A549 (cell line): Measurements from ENCODE around the gene SARS1. TPM values are rescaled to one million over a fixed set of nuclear protein-coding genes. Genes with fewer than 3 reads are reported as not detected.

Experiments
- ATAC-seq, 2 experiments: fragments of 200-7000 bp in 1 of 2; fragments of >200 bp in 1 of 2; cut with Nextera tagmentation in 1 of 2; cut with Tn5 transposase in 1 of 2; 3 replicates each; pipeline versions ENCODE4 v1.8.0 to v1.9.1; 2018 to 2020; ENCODE audit warnings: mild to moderate bottlenecking in 1 of 2, moderate library complexity in 1 of 2
- CTCF ChIA-PET: fragments of 300-600 bp; sonication (Branson Sonifier 250); formaldehyde crosslinking; extraction: SDS; loops from one replicate; lab custom pipeline; 2021; ENCODE audit warnings: antibody characterized with exemption, inconsistent platforms; lab: Yijun Ruan, JAX
- POLR2A ChIA-PET: fragments of 350-600 bp; formaldehyde crosslinking; extraction: SDS; loops from one replicate; lab custom pipeline; 2021; ENCODE audit warnings: antibody characterized with exemption, inconsistent platforms; lab: Yijun Ruan, JAX
- DNase-seq, 2 experiments: peaks; one replicate each; pipeline versions ENCODE4 v3.0.0 to v3.0.0-alpha.2; 2011 to 2016; ENCODE audit warnings: low read depth in 1 of 2, low spot score in 1 of 2
- FAIRE-seq: peaks from 2 replicates; lab custom pipeline; 2011; peaks lifted over from hg19 to GRCh38; lab: Jason Lieb, UNC
- H3K27ac ChIP-seq, 2 experiments: fragments of >200 bp; sonication (Bioruptor Twin); formaldehyde crosslinking; 3 replicates each; pipeline ENCODE4 v1.5.1; 2016 to 2017
- H3K4me1 ChIP-seq: fragments of >200 bp; sonication (Bioruptor Twin); formaldehyde crosslinking; 3 replicates; pipeline ENCODE4 v1.6.1; 2016
- H3K4me2 ChIP-seq: fragments of >200 bp; sonication (Bioruptor Twin); formaldehyde crosslinking; 3 replicates; pipeline ENCODE4 v1.6.1; 2016
- H3K4me3 ChIP-seq: fragments of >200 bp; sonication (Bioruptor Twin); formaldehyde crosslinking; 3 replicates; pipeline ENCODE4 v1.5.1; 2016
- H3K9me3 ChIP-seq: fragments of >200 bp; sonication (Bioruptor Twin); formaldehyde crosslinking; 3 replicates; pipeline ENCODE4 v1.6.1; 2016
- BCL3 ChIP-seq: fragments of >200 bp; sonication (Bioruptor Twin); formaldehyde crosslinking; IDR thresholded peaks from 3 replicates; pipeline ENCODE4 v1.6.1; 2016
- CBX2 ChIP-seq: fragments of 200-600 bp; sonication (generic); IDR thresholded peaks from 2 replicates; pipeline ENCODE4 v1.6.1; 2016; ENCODE audit warnings: low read depth, mild to moderate bottlenecking, borderline replicate concordance
- CEBPB ChIP-seq, 2 experiments: fragments of >200 bp in 1 of 2; sonication (Bioruptor Twin) in 1 of 2; formaldehyde crosslinking in 1 of 2; IDR thresholded peaks; 2 replicates each; pipeline ENCODE4 v1.6.1; 2012 to 2016
- EHF ChIP-seq: fragments of 250-450 bp; sonication (Bioruptor Pico); IDR thresholded peaks from 2 replicates; pipeline ENCODE4 v1.5.0; 2020; ENCODE audit warnings: mild to moderate bottlenecking
- FOSB ChIP-seq: fragments of 250-450 bp; sonication (Bioruptor Pico); IDR thresholded peaks from 2 replicates; pipeline ENCODE4 v1.5.0; 2020; ENCODE audit warnings: mild to moderate bottlenecking, moderate library complexity
- FOXS1 ChIP-seq: fragments of 250-450 bp; sonication (Bioruptor Pico); IDR thresholded peaks from 2 replicates; pipeline ENCODE4 v1.5.0; 2020; ENCODE audit warnings: mild to moderate bottlenecking, moderate library complexity
- GATA3 ChIP-seq: IDR thresholded peaks from 2 replicates; pipeline ENCODE4 v1.6.1; 2012; ENCODE audit warnings: borderline replicate concordance
- HEYL ChIP-seq: fragments of 250-450 bp; sonication (Bioruptor Pico); IDR thresholded peaks from 2 replicates; pipeline ENCODE4 v1.8.0; 2021; ENCODE audit warnings: mild to moderate bottlenecking, moderate library complexity
- HMGXB4 ChIP-seq: fragments of 250-450 bp; sonication (Bioruptor Pico); IDR thresholded peaks from 2 replicates; pipeline ENCODE4 v1.5.0; 2021; ENCODE audit warnings: mild to moderate bottlenecking, moderate library complexity, borderline replicate concordance
- HOXB13 ChIP-seq: fragments of 250-450 bp; sonication (Bioruptor Pico); IDR thresholded peaks from 2 replicates; pipeline ENCODE4 v1.5.0; 2020; ENCODE audit warnings: low read depth, mild to moderate bottlenecking, moderate library complexity
- KDM1A ChIP-seq: fragments of 200-600 bp; sonication (generic); IDR thresholded peaks from 2 replicates; pipeline ENCODE4 v1.6.1; 2016; ENCODE audit warnings: low read depth, mild to moderate bottlenecking
- KDM5A ChIP-seq: fragments of 200-600 bp; sonication (generic); IDR thresholded peaks from 2 replicates; pipeline ENCODE4 v1.6.1; 2016; ENCODE audit warnings: antibody characterized with exemption, mild to moderate bottlenecking
- MAFK ChIP-seq: fragments of 450-650 bp; IDR thresholded peaks from 2 replicates; pipeline ENCODE4 v1.6.1; 2014; ENCODE audit not compliant: partially characterized antibody
- NPAS2 ChIP-seq: fragments of 250-450 bp; sonication (Bioruptor Pico); IDR thresholded peaks from 2 replicates; pipeline ENCODE4 v1.8.0; 2022; ENCODE audit warnings: mild to moderate bottlenecking, moderate library complexity, borderline replicate concordance
- NR3C1 ChIP-seq: fragments of >200 bp; sonication (Bioruptor Twin); formaldehyde crosslinking; IDR thresholded peaks from 3 replicates; pipeline ENCODE4 v1.6.1; 2017
- POLR2AphosphoS2 ChIP-seq: conservative IDR thresholded peaks from 2 replicates; pipeline ENCODE4 v1.6.1; 2012; ENCODE audit warnings: low read length, improper control_type of control experiment, inconsistent platforms
- RNF2 ChIP-seq: fragments of 200-600 bp; sonication (generic); IDR thresholded peaks from 2 replicates; pipeline ENCODE4 v1.6.1; 2016; ENCODE audit warnings: low read depth, mild to moderate bottlenecking, antibody characterized with exemption, moderate library complexity, borderline replicate concordance
- SREBF2 ChIP-seq: fragments of 450-650 bp; IDR thresholded peaks from 2 replicates; pipeline ENCODE4 v1.6.1; 2014; ENCODE audit warnings: mild to moderate bottlenecking, moderate library complexity
- ZC3H11A ChIP-seq: fragments of 450-650 bp; IDR thresholded peaks from 2 replicates; pipeline ENCODE4 v1.6.1; 2014; ENCODE audit warnings: antibody characterized with exemption, mild to moderate bottlenecking
- ZNF302 ChIP-seq: fragments of 250-450 bp; sonication (Bioruptor Pico); IDR thresholded peaks from 2 replicates; pipeline ENCODE4 v1.9.0; 2021; ENCODE audit warnings: inconsistent platforms, mild to moderate bottlenecking, moderate library complexity
- WGBS: methylation state at CpG from one replicate; pipeline ENCODE4 v1.1.6; 2017; ENCODE audit errors: missing lambda C conversion rate; 5-methylcytosine and 5-hydroxymethylcytosine counted together
- polyA plus RNA-seq, 4 experiments: library from polyadenylated mRNA; depleted of rRNA in 3 of 4; stranded (reverse); fragments of >200 nt; fragmentation: RNase III in 1 of 4; extraction: RNeasy Plus Mini Kit Qiagen cat#74134 plus additional on column Dnase treatment in 1 of 4; gene quantifications; 2 replicates in 3 of 4; 3 replicates in 1 of 4; pipeline ENCODE4 v1.2.3, GENCODE V29; 2011 to 2017
- TF ChIP-seq, protein P1 (sequence below): fragments of 250-450 bp; sonication (Bioruptor Pico); IDR thresholded peaks from 2 replicates; pipeline ENCODE4 v1.5.0; 2020; ENCODE audit warnings: low read depth, mild to moderate bottlenecking, moderate library complexity
- TF ChIP-seq, protein P2 (sequence below): fragments of 450-650 bp; IDR thresholded peaks from 2 replicates; pipeline ENCODE4 v1.6.1; 2014; ENCODE audit warnings: antibody characterized with exemption
- TF ChIP-seq, protein P3 (sequence below): fragments of 150-350 bp; IDR thresholded peaks from 2 replicates; pipeline ENCODE4 v1.6.1; 2014; ENCODE audit warnings: low read depth, mild to moderate bottlenecking, low read length
- TF ChIP-seq, protein P4 (sequence below): fragments of 200-600 bp; sonication (generic); IDR thresholded peaks from 2 replicates; pipeline ENCODE4 v1.6.1; 2016; ENCODE audit warnings: antibody characterized with exemption, mild to moderate bottlenecking, moderate library complexity

Gene SARS1
- polyA plus RNA-seq, 2 of the 4 experiments (the other 2 are of a cell fraction), result 103 to 152 TPM

DNA sequence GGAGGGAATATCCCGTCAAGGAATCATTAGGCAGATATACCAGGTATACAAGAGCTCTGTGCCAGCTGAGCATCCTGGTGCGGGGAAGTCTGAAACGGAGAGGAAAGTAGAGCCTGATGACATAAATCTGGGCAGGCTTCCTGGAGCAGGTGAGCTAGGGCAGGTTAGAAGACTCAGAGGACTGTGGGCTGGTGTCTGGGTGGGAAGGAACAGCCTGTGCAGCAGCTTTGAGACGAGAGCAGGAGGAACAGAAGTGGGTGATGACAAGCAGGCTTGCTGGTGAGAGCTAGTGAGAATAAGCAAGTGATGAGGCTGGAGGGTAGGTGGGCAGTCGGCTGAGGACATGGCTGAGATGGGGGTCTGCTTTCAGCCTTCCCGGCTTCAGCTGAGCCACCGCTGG, 42.4 kb downstream of the SARS1 start:
- 73% methylated on average over 7 of the region's 7 CpGs for WGBS
- DNase-seq (no peak), ATAC-seq (no peak), FAIRE-seq (no peak)
- Histone ChIP-seq H3K4me3 (no peak overlapping the region), H3K9me3 (no peaks in the 10 kb centered on the region), H3K4me2 (no peak overlapping the region), H3K27ac (no peak overlapping the region), H3K4me1 (peaks cover 15% of the 10 kb centered on the region)
- ChIA-PET CTCF (interaction anchor here (1.7 kb wide), 1 partner anchor 276 kb away, joined by 4 read pairs; no protein-coding TSS in a partner anchor), POLR2A (no interaction called here)
- TF ChIP-seq, protein P1, sequence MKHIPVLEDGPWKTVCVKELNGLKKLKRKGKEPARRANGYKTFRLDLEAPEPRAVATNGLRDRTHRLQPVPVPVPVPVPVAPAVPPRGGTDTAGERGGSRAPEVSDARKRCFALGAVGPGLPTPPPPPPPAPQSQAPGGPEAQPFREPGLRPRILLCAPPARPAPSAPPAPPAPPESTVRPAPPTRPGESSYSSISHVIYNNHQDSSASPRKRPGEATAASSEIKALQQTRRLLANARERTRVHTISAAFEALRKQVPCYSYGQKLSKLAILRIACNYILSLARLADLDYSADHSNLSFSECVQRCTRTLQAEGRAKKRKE (CRISPR knock-in tag), result no peak
- TF ChIP-seq BCL3, result no peak
- no peak for TF ChIP-seq ZC3H11A
- TF ChIP-seq, protein P2, sequence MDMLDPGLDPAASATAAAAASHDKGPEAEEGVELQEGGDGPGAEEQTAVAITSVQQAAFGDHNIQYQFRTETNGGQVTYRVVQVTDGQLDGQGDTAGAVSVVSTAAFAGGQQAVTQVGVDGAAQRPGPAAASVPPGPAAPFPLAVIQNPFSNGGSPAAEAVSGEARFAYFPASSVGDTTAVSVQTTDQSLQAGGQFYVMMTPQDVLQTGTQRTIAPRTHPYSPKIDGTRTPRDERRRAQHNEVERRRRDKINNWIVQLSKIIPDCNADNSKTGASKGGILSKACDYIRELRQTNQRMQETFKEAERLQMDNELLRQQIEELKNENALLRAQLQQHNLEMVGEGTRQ, result no peak
- TF ChIP-seq GATA3, result no peak
- no peak for TF ChIP-seq EHF
- no peak for TF ChIP-seq SREBF2
- TF ChIP-seq NPAS2 (CRISPR knock-in tag), result no peak
- no peak for TF ChIP-seq NR3C1
- TF ChIP-seq ZNF302, result no peak
- no peak for TF ChIP-seq POLR2AphosphoS2
- no peak for TF ChIP-seq HOXB13 (CRISPR knock-in tag)
- no peak for TF ChIP-seq KDM1A
- TF ChIP-seq MAFK, result no peak
- TF ChIP-seq RNF2, result no peak

DNA sequence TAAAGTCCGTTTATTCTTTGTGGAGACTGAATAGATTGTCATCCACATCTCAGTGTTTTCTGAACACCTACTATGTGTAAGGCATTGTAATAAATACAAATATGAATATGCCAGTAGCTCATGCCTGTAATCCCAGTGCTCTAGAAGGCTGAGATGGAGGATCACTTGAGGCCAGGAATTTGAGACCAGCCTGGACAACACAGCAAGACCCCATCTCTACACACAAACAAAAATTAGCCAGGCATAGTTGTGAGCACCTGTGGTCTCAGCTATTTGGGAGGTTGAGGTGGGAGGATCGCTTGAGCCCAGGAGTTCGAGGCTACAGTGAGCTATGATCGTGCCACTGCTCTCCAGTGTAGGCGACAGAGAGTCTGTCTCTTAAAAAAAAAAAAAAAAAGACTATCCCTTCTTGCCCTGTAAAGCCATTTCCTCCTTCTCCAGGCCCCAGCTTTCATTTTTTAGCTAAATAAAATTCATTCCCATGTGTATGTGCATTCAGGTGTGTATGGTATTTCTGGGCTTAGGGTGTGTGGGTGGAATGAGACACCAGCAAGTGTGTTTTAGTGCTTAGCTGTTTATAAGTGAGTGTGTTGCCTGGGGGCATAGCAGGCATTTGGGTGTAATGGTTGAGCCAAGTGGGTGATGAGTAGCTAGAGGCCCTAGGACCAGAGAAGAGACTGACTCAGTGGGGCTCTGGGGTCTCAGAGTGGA, 43.4 kb downstream of the SARS1 start:
- FAIRE-seq (no peak), DNase-seq (no peak), ATAC-seq (no peak)
- Histone ChIP-seq H3K4me2 (no peak overlapping the region), H3K4me1 (peaks cover 15% of the 10 kb centered on the region), H3K27ac (no peak overlapping the region), H3K4me3 (no peak overlapping the region), H3K9me3 (no peaks in the 10 kb centered on the region)
- 83% methylated on average over 5 of the region's 5 CpGs for WGBS
- ChIA-PET CTCF (interaction anchor here (0.9 to 1.0 kb wide), 2 partner anchors 18 to 142 kb away, joined by 3 to 4 read pairs; no protein-coding TSS in a partner anchor), POLR2A (no interaction called here)
- TF ChIP-seq BCL3 (no peak), HEYL (CRISPR knock-in tag) (no peak), SREBF2 (no peak), HMGXB4 (CRISPR knock-in tag) (no peak), CEBPB (IDR thresholded peaks at IDR 0.05) (no peak), CBX2 (no peak), FOXS1 (CRISPR knock-in tag) (no peak), ZNF302 (no peak), KDM5A (no peak), FOSB (no peak)
- TF ChIP-seq, protein P2, result no peak
- TF ChIP-seq, protein P3, sequence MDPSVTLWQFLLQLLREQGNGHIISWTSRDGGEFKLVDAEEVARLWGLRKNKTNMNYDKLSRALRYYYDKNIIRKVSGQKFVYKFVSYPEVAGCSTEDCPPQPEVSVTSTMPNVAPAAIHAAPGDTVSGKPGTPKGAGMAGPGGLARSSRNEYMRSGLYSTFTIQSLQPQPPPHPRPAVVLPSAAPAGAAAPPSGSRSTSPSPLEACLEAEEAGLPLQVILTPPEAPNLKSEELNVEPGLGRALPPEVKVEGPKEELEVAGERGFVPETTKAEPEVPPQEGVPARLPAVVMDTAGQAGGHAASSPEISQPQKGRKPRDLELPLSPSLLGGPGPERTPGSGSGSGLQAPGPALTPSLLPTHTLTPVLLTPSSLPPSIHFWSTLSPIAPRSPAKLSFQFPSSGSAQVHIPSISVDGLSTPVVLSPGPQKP, result no peak
- TF ChIP-seq, protein P4, sequence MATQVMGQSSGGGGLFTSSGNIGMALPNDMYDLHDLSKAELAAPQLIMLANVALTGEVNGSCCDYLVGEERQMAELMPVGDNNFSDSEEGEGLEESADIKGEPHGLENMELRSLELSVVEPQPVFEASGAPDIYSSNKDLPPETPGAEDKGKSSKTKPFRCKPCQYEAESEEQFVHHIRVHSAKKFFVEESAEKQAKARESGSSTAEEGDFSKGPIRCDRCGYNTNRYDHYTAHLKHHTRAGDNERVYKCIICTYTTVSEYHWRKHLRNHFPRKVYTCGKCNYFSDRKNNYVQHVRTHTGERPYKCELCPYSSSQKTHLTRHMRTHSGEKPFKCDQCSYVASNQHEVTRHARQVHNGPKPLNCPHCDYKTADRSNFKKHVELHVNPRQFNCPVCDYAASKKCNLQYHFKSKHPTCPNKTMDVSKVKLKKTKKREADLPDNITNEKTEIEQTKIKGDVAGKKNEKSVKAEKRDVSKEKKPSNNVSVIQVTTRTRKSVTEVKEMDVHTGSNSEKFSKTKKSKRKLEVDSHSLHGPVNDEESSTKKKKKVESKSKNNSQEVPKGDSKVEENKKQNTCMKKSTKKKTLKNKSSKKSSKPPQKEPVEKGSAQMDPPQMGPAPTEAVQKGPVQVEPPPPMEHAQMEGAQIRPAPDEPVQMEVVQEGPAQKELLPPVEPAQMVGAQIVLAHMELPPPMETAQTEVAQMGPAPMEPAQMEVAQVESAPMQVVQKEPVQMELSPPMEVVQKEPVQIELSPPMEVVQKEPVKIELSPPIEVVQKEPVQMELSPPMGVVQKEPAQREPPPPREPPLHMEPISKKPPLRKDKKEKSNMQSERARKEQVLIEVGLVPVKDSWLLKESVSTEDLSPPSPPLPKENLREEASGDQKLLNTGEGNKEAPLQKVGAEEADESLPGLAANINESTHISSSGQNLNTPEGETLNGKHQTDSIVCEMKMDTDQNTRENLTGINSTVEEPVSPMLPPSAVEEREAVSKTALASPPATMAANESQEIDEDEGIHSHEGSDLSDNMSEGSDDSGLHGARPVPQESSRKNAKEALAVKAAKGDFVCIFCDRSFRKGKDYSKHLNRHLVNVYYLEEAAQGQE, result no peak
